ENCODE data around the gene PCDHGA11.
"Not testable (repeated sequence)": the region's sequence is repeated elsewhere in the genome, so short reads cannot be mapped to it uniquely, and the experiment has no call there.

Gene PCDHGA11

DNA sequence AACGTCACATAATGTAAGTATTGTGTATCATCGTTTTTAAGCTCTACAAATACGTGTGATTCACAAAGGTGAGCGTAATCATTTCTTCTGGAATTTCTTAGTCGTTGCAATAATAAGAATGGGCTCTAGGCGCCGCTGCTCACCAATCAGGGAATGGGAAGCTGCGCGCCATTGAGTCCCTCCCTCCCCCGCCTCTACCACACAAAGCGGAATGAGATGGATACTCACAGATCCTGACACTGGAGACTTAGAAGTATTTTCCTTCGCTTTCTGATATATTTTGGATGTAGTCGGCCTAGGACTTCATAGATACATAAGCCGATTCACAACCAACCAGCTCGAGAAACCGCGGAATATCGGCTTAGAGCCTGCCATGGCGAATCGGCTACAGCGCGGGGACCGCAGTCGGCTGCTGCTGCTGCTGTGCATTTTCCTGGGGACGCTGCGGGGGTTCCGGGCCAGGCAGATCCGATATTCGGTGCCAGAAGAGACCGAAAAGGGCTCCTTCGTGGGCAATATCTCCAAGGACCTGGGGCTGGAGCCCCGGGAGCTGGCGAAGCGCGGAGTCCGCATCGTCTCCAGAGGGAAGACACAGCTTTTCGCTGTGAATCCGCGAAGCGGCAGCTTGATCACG, at the start of gene PCDHGA11:
Gene PCDHGA11, plus strand, starts transcription at position 197 of the 634 bp plus-strand sequence. Its CDS starts 177 bp downstream, at position 374.
- DNase-seq (ENCODE audit: low spot score), result peak; percentile 48

DNA sequence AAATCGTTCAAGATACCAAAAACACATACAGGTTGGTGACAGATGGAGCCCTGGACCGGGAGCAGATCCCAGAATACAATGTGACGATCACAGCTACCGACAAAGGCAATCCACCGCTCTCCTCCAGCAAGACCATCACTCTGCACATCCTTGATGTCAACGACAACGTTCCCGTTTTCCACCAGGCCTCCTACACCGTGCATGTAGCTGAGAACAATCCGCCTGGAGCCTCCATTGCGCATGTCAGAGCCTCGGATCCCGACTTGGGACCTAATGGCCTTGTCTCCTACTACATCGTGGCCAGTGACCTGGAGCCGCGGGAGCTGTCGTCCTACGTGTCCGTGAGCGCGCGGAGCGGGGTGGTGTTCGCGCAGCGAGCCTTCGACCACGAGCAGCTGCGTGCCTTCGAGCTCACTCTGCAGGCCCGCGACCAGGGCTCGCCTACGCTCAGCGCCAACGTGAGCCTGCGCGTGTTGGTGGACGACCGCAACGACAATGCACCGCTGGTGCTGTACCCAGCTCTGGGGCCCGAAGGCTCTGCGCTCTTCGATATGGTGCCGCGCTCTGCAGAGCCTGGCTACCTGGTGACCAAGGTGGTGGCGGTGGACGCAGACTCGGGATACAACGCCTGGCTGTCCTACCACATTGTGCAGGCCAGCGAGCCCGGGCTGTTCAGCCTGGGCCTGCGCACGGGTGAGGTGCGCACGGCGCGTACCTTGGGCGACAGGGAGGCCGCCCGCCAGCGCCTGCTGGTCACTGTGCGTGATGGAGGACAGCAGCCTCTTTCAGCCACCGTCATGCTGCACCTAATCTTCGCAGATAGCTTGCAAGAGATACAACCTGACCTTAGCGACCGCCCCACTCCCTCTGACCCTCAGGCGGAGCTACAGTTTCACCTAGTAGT, 49.0 kb upstream of the PCDHGA11 start:
- no peak for DNase-seq (ENCODE audit: low spot score)

DNA sequence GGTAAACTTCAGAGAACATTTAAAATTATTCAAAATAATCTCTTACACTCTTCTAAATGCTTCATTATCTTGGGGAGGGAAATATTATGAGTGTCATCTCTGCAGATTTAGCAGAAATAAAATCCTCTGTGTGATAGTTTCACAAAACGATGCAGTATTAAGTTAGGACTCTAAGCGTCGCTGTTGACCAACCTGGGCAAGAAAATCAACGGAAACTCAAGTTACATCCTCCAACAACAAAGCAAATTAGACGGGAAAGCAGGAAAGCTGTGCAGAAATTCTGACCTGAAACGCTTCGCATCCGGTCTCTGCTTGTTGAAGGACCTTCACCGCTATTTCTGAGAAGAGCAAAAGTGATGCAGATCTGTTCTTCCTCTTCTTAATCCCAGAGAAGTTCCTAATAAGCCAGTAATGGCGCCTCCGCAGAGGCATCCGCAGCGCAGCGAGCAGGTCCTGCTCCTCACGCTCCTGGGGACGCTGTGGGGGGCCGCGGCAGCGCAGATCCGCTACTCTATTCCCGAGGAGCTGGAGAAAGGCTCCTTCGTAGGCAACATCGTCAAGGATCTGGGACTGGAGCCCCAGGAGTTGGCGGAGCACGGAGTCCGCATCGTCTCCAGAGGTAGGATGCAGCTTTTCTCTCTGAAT, 47.1 kb upstream of the PCDHGA11 start, which contains the start of gene PCDHGA6:
Gene PCDHGA6, plus strand, starts transcription at position 219 of the 645 bp plus-strand sequence. Its CDS starts 193 bp downstream, at position 412.
- DNase-seq (ENCODE audit: low spot score), result no peak

DNA sequence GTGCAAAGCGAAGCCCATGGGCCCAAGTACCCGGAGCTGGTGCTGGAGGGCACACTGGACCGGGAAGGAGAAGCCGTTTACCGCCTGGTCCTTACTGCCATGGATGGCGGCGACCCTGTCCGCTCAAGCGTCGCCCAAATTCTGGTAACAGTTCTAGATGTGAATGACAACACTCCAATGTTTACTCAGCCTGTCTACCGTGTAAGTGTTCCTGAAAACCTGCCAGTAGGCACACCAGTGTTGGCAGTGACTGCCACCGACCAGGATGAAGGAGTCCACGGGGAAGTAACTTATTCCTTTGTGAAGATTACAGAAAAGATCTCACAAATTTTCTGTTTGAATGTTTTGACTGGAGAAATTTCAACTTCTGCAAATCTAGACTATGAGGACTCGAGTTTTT, 46.2 kb upstream of the PCDHGA11 start:
- no peak for DNase-seq (ENCODE audit: low spot score)

GRCh38 chr5:141375444-141376155, 45.3 kb upstream of the PCDHGA11 start:
- DNase-seq (ENCODE audit: low spot score), result not testable (repeated sequence)

GRCh38 chr5:141382469-141383294, 38.2 kb upstream of the PCDHGA11 start, which contains the start of gene PCDHGA7:
PCDHGA7 (plus strand) TSS chr5:141382742; CDS start chr5:141382900, 158 bp downstream.
- no peak for DNase-seq (ENCODE audit: low spot score)

DNA sequence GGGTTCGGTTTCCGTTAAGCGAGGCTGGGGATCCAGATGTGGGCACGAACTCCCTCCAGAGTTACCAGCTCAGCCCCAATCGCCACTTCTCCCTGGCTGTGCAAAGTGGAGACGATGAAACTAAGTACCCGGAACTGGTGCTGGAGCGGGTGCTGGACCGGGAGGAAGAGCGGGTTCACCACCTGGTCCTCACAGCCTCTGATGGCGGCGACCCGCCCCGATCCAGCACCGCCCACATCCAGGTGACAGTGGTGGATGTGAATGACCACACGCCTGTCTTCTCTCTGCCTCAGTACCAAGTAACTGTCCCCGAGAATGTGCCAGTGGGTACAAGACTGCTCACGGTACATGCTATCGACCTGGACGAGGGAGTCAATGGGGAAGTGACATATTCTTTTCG, 37.5 kb upstream of the PCDHGA11 start:
- no peak for DNase-seq (ENCODE audit: low spot score)

- no peak for DNase-seq (ENCODE audit: low spot score)
These were observed 36.2 kb upstream of the PCDHGA11 start for GRCh38 chr5:141384471-141385267.

GRCh38 chr5:141387557-141388311, 33.1 kb upstream of the PCDHGA11 start, which contains the start of gene PCDHGB4:
PCDHGB4 (plus strand) TSS chr5:141387698; CDS start chr5:141387885, 187 bp downstream.
- DNase-seq (ENCODE audit: low spot score), result peak; percentile 37

- no peak for DNase-seq (ENCODE audit: low spot score)
These were observed 32.2 kb upstream of the PCDHGA11 start for GRCh38 chr5:141388661-141389060.

DNA sequence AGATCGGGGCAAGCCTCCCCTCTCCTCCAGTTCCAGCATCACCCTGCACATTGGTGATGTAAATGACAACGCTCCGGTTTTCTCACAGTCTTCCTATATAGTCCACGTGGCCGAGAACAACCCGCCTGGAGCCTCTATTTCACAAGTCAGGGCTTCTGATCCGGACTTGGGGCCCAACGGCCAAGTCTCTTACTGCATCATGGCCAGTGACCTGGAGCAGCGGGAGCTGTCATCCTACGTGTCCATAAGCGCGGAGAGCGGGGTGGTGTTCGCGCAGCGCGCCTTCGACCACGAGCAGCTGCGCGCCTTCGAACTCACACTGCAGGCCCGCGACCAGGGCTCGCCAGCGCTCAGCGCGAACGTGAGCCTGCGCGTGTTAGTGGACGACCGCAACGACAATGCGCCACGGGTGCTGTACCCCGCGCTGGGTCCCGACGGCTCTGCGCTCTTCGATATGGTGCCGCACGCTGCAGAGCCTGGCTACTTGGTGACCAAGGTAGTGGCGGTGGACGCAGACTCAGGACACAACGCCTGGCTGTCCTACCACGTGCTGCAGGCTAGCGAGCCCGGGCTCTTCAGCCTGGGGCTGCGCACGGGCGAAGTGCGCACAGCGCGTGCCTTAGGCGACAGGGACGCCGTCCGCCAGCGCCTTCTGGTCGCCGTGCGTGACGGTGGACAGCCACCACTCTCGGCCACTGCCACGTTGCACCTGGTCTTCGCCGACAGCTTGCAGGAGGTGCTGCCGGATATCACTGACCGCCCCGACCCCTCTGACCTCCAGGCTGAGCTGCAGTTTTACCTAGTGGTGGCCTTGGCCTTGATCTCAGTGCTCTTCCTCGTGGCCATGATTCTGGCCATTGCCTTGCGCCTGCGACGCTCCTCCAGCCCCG, 31.5 kb upstream of the PCDHGA11 start:
- DNase-seq (ENCODE audit: low spot score), result no peak

- no peak for DNase-seq (ENCODE audit: low spot score)
These were observed 28.2 kb upstream of the PCDHGA11 start, which contains the start of gene PCDHGA8 for GRCh38 chr5:141392429-141393198. PCDHGA8 (plus strand) TSS chr5:141392633; CDS start chr5:141392814, 181 bp downstream.

DNA sequence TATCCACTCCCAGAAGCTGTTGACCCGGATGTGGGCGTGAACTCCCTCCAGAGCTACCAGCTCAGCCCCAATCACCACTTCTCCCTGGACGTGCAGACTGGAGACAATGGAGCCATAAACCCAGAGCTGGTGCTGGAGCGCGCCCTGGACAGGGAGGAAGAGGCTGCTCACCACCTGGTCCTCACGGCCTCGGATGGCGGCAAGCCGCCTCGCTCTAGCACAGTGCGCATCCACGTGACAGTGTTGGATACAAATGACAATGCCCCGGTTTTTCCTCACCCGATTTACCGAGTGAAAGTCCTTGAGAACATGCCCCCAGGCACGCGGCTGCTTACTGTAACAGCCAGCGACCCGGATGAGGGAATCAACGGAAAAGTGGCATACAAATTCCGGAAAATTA, 27.6 kb upstream of the PCDHGA11 start:
- no peak for DNase-seq (ENCODE audit: low spot score)

GRCh38 chr5:141394401-141395187, 26.3 kb upstream of the PCDHGA11 start:
- not testable (repeated sequence) for DNase-seq (ENCODE audit: low spot score)

DNA sequence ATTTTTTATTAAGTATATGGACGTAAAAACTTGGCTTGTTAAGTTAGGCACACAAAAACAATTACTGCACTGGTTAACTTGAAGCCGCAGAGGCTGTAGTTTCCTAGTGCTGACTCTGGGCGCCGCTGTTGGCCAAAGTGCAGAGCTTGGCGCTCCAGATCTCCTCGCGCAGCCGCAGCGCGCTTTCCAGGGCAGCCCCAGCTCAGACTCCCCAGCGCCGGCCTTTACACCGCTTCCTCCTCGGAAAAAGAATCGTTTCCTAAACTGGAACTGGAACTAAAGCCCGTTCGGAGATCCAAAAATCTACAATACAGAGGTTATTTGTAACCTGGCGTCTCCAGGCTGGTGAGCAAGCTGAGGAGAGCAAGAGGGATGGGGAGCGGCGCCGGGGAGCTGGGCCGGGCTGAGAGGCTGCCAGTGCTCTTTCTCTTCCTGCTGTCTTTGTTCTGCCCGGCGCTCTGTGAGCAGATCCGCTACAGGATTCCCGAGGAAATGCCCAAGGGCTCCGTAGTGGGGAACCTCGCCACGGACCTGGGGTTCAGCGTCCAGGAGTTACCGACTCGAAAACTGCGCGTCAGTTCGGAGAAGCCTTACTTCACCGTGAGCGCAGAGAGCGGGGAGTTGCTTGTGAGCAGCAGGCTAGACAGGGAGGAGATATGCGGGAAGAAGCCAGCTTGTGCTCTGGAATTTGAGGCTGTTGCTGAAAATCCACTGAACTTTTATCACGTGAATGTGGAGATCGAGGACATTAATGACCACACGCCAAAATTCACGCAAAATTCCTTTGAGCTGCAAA, 22.9 kb upstream of the PCDHGA11 start, which contains the start of gene PCDHGB5:
Gene PCDHGB5, plus strand, starts transcription at position 192 of the 796 bp plus-strand sequence. Its CDS starts 181 bp downstream, at position 373.
- not testable (repeated sequence) for DNase-seq (ENCODE audit: low spot score)
